ENCODE data around the gene KRT81. TPM values are rescaled to one million over a fixed set of nuclear protein-coding genes. Genes with fewer than 3 reads are reported as not detected.

The KRT81 gene
- total RNA-seq, 1 experiment from 2014 or later = 0.70 TPM

DNA sequence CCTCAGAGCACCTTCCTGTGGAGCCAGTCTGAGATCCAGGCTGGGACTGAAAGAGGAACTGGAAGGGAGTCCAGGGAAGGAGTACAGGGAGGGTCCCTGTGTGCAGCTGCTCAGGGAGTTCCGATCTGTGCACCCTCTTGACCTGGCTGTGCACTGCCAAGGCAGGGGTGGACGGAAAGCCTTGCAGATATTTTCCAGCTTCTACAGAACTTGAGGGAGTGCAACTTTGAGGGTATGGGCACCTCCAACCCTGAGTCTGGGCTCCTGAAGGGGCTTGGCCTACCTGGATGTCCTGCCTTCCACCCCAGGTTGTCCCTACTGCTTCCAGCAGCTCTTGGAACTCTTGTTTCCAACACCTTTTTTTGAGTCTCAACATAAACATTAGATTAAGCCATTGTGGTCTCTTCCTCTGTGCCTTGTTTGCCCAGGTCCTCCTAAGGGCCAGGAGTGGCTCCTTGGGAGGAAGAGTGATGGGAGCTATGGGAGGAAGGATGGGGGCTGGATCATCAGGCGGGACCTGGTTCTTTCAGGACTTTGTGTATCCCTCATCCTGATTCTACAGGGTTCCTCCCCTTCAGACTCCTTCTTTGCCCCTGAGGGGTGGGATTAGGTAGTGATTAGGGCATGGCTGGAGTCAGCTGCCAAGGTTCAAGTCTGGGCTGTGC, 54.8 kb downstream of the KRT81 start:
- no peaks in the 10 kb centered on the region for H3K9me3 Mint-ChIP-seq
- ATAC-seq (no peak), DNase-seq (ENCODE audit: low spot score) (no peak)
- TF ChIP-seq, protein P1, sequence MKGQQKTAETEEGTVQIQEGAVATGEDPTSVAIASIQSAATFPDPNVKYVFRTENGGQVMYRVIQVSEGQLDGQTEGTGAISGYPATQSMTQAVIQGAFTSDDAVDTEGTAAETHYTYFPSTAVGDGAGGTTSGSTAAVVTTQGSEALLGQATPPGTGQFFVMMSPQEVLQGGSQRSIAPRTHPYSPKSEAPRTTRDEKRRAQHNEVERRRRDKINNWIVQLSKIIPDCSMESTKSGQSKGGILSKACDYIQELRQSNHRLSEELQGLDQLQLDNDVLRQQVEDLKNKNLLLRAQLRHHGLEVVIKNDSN (CRISPR knock-in tag; IDR thresholded peaks at IDR 0.05) = no peak
- TF ChIP-seq, protein P2, sequence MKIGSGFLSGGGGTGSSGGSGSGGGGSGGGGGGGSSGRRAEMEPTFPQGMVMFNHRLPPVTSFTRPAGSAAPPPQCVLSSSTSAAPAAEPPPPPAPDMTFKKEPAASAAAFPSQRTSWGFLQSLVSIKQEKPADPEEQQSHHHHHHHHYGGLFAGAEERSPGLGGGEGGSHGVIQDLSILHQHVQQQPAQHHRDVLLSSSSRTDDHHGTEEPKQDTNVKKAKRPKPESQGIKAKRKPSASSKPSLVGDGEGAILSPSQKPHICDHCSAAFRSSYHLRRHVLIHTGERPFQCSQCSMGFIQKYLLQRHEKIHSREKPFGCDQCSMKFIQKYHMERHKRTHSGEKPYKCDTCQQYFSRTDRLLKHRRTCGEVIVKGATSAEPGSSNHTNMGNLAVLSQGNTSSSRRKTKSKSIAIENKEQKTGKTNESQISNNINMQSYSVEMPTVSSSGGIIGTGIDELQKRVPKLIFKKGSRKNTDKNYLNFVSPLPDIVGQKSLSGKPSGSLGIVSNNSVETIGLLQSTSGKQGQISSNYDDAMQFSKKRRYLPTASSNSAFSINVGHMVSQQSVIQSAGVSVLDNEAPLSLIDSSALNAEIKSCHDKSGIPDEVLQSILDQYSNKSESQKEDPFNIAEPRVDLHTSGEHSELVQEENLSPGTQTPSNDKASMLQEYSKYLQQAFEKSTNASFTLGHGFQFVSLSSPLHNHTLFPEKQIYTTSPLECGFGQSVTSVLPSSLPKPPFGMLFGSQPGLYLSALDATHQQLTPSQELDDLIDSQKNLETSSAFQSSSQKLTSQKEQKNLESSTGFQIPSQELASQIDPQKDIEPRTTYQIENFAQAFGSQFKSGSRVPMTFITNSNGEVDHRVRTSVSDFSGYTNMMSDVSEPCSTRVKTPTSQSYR (CRISPR knock-in tag; IDR thresholded peaks at IDR 0.05) = no peak
- TF ChIP-seq NFYB (CRISPR knock-in tag; conservative IDR thresholded peaks at IDR 0.05; ENCODE audit: low read depth) (no peak), ZNF396 (CRISPR knock-in tag; IDR thresholded peaks at IDR 0.05; ENCODE audit: borderline replicate concordance) (no peak), MYBL2 (CRISPR knock-in tag; IDR thresholded peaks at IDR 0.05) (no peak), TEAD4 (CRISPR knock-in tag; IDR thresholded peaks at IDR 0.05) (no peak), OVOL2 (CRISPR knock-in tag; IDR thresholded peaks at IDR 0.05; ENCODE audit: borderline replicate concordance) (no peak), GRHL2 (CRISPR knock-in tag; IDR thresholded peaks at IDR 0.05; ENCODE audit: insufficient replicate concordance, severe bottlenecking) (no peak), NR1H2 (CRISPR knock-in tag; IDR thresholded peaks at IDR 0.05) (no peak), TEAD1 (CRISPR knock-in tag; IDR thresholded peaks at IDR 0.05) (no peak), TCF7 (CRISPR knock-in tag; IDR thresholded peaks at IDR 0.05; ENCODE audit: low read depth) (no peak)
- TF ChIP-seq, protein P3, sequence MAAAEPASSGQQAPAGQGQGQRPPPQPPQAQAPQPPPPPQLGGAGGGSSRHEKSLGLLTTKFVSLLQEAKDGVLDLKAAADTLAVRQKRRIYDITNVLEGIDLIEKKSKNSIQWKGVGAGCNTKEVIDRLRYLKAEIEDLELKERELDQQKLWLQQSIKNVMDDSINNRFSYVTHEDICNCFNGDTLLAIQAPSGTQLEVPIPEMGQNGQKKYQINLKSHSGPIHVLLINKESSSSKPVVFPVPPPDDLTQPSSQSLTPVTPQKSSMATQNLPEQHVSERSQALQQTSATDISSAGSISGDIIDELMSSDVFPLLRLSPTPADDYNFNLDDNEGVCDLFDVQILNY (CRISPR knock-in tag; IDR thresholded peaks at IDR 0.05) = no peak
- TF ChIP-seq, protein P4, sequence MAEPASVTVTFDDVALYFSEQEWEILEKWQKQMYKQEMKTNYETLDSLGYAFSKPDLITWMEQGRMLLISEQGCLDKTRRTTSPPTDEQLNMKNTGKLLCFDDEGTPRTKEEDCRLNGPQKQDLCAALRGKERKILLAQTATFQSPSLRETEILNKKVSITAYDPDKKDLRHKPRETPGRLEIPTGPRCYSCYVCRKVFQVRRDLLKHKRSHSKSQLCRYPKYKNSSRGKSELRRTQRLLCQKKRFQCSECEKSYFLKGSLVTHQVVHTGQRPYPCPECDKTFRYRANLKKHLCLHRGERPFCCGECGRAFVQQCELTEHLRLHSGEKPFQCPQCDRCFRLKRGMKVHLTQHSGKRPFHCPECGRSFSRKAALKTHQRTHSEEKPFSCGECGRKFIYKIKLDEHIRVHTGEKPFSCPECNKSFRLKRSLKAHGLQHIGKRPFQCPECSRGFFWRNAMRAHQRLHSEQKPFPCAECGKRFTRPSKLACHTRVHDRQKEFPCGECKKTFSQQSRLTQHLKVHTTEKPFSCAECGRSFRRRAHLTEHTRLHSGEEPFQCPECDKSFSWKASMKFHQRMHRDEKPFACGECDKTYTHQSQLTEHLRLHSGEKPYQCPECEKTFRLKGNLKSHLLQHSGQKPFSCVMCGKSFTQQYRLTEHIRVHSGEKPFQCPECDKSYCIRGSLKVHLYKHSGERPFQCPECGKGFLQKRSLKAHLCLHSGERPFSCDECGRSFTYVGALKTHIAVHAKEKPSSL (CRISPR knock-in tag; conservative IDR thresholded peaks at IDR 0.05) = no peak
- TF ChIP-seq, protein P5, sequence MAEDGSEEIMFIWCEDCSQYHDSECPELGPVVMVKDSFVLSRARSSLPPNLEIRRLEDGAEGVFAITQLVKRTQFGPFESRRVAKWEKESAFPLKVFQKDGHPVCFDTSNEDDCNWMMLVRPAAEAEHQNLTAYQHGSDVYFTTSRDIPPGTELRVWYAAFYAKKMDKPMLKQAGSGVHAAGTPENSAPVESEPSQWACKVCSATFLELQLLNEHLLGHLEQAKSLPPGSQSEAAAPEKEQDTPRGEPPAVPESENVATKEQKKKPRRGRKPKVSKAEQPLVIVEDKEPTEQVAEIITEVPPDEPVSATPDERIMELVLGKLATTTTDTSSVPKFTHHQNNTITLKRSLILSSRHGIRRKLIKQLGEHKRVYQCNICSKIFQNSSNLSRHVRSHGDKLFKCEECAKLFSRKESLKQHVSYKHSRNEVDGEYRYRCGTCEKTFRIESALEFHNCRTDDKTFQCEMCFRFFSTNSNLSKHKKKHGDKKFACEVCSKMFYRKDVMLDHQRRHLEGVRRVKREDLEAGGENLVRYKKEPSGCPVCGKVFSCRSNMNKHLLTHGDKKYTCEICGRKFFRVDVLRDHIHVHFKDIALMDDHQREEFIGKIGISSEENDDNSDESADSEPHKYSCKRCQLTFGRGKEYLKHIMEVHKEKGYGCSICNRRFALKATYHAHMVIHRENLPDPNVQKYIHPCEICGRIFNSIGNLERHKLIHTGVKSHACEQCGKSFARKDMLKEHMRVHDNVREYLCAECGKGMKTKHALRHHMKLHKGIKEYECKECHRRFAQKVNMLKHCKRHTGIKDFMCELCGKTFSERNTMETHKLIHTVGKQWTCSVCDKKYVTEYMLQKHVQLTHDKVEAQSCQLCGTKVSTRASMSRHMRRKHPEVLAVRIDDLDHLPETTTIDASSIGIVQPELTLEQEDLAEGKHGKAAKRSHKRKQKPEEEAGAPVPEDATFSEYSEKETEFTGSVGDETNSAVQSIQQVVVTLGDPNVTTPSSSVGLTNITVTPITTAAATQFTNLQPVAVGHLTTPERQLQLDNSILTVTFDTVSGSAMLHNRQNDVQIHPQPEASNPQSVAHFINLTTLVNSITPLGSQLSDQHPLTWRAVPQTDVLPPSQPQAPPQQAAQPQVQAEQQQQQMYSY (CRISPR knock-in tag; IDR thresholded peaks at IDR 0.05) = no peak
- TF ChIP-seq, protein P6, sequence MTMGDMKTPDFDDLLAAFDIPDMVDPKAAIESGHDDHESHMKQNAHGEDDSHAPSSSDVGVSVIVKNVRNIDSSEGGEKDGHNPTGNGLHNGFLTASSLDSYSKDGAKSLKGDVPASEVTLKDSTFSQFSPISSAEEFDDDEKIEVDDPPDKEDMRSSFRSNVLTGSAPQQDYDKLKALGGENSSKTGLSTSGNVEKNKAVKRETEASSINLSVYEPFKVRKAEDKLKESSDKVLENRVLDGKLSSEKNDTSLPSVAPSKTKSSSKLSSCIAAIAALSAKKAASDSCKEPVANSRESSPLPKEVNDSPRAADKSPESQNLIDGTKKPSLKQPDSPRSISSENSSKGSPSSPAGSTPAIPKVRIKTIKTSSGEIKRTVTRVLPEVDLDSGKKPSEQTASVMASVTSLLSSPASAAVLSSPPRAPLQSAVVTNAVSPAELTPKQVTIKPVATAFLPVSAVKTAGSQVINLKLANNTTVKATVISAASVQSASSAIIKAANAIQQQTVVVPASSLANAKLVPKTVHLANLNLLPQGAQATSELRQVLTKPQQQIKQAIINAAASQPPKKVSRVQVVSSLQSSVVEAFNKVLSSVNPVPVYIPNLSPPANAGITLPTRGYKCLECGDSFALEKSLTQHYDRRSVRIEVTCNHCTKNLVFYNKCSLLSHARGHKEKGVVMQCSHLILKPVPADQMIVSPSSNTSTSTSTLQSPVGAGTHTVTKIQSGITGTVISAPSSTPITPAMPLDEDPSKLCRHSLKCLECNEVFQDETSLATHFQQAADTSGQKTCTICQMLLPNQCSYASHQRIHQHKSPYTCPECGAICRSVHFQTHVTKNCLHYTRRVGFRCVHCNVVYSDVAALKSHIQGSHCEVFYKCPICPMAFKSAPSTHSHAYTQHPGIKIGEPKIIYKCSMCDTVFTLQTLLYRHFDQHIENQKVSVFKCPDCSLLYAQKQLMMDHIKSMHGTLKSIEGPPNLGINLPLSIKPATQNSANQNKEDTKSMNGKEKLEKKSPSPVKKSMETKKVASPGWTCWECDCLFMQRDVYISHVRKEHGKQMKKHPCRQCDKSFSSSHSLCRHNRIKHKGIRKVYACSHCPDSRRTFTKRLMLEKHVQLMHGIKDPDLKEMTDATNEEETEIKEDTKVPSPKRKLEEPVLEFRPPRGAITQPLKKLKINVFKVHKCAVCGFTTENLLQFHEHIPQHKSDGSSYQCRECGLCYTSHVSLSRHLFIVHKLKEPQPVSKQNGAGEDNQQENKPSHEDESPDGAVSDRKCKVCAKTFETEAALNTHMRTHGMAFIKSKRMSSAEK (CRISPR knock-in tag; IDR thresholded peaks at IDR 0.05; ENCODE audit: borderline replicate concordance) = no peak
- POLR2A ChIA-PET = interaction anchor here (0.6 kb wide), 1 partner anchor 71 kb away, joined by 3 read pairs; no protein-coding TSS in a partner anchor
- peaks cover 39% of the 10 kb centered on the region for H3K27me3 Mint-ChIP-seq (ENCODE audit: low read depth)
- CTCF ChIA-PET = interaction anchor here (0.7 to 6.3 kb wide), 8 partner anchors 11 to 91 kb away, joined by 3 to 48 read pairs (median 4); no protein-coding TSS in a partner anchor
- no peaks in the 10 kb centered on the region for H3K36me3 Mint-ChIP-seq
- peaks cover 55% of the 10 kb centered on the region for H3K4me1 Mint-ChIP-seq
- H3K27ac Mint-ChIP-seq = no peak overlapping the region
- no peak overlapping the region for H3K4me3 Mint-ChIP-seq

Data from WTC11 (cell line).